T-cell (primary cell): ENCODE measurements around the gene IKBKG. TPM values are rescaled to one million over a fixed set of nuclear protein-coding genes. Genes with fewer than 3 reads are reported as not detected.

Source experiments
- ATAC-seq, 4 experiments: fragments of 200-7000 bp in 3 of 4; fragments of 150-1000 bp in 1 of 4; cut with Tn5 transposase; replicated peaks in 1 of 4; 1 replicate in 3 of 4; 2 replicates in 1 of 4; pipeline ENCODE4 v1.10.0; 2021; ENCODE audit warnings: moderate library complexity in 3 of 4, mild to moderate bottlenecking in 2 of 4, moderate number of reproducible peaks in 1 of 4
- CTCF ChIA-PET, 2 donors: fragments of 300-600 bp; sonication (Branson Sonifier 250); formaldehyde crosslinking; loops; one replicate each; lab custom pipeline; 2022; ENCODE audit warnings: antibody characterized with exemption in 2 of 2; lab: Charles Lee
- POLR2A ChIA-PET, 2 donors: fragments of 300-600 bp; sonication (Branson Sonifier 250); formaldehyde crosslinking; loops; one replicate each; lab custom pipeline; 2022; ENCODE audit warnings: antibody characterized with exemption in 2 of 2; lab: Charles Lee
- DNase-seq, 35 experiments: peaks; one replicate each; pipeline versions ENCODE4 v3.0.0 to v3.0.0-alpha.2; 2013 to 2023
- H3K27ac ChIP-seq: one replicate; pipeline ENCODE4 v1.5.1; 2013; ENCODE audit warnings: low read length
- H3K27me3 ChIP-seq, 2 experiments: replicated peaks in 1 of 2; 1 replicate in 1 of 2; 2 replicates in 1 of 2; pipeline versions ENCODE4 v1.6.1 to v1.7.0; 2013; ENCODE audit warnings: low read length in 1 of 2, mixed read lengths in 1 of 2; ENCODE audit not compliant: control insufficient read depth in 2 of 2, insufficient read depth in 2 of 2; ENCODE audit errors: extremely low read depth in 1 of 2
- H3K36me3 ChIP-seq, 2 donors: 1 replicate in 1 of 2; 2 replicates in 1 of 2; pipeline versions ENCODE4 v1.6.1 to v1.7.0; 2013; ENCODE audit warnings: low read length in 1 of 2; ENCODE audit not compliant: control insufficient read depth in 2 of 2, insufficient read depth in 1 of 2; ENCODE audit errors: extremely low read depth in 1 of 2
- H3K4me1 ChIP-seq, 2 experiments: 1 replicate in 1 of 2; 2 replicates in 1 of 2; pipeline versions ENCODE4 v1.6.1 to v1.7.0; 2013; ENCODE audit warnings: low read length in 2 of 2, mixed read lengths in 1 of 2; ENCODE audit not compliant: insufficient read depth in 2 of 2, control insufficient read depth in 1 of 2; ENCODE audit errors: extremely low read depth in 1 of 2
- H3K4me3 ChIP-seq, 2 donors: 1 replicate in 1 of 2; 2 replicates in 1 of 2; pipeline versions ENCODE4 v1.5.1 to v1.7.0; 2013; ENCODE audit warnings: mild to moderate bottlenecking in 2 of 2, low read length in 1 of 2, moderate library complexity in 1 of 2; ENCODE audit not compliant: control insufficient read depth in 1 of 2; ENCODE audit errors: extremely low read depth in 1 of 2
- H3K9me3 ChIP-seq: 2 replicates; pipeline ENCODE4 v1.7.0; 2013
- H3K27ac Mint-ChIP-seq, 2 donors: one replicate each; pipeline ENCODE4 v1.8.0; 2020 to 2021; ENCODE audit warnings: mild to moderate bottlenecking in 2 of 2, mixed read lengths in 2 of 2
- H3K27me3 Mint-ChIP-seq, 2 donors: one replicate each; pipeline ENCODE4 v1.8.0; 2021 to 2022; ENCODE audit warnings: mixed read lengths in 2 of 2
- H3K36me3 Mint-ChIP-seq: one replicate; pipeline ENCODE4 v1.8.0; 2021; ENCODE audit warnings: mixed read lengths
- H3K4me1 Mint-ChIP-seq, 3 donors: one replicate each; pipeline ENCODE4 v1.8.0; 2020 to 2022; ENCODE audit warnings: mixed read lengths in 3 of 3, mild to moderate bottlenecking in 1 of 3
- H3K4me3 Mint-ChIP-seq, 3 donors: one replicate each; pipeline ENCODE4 v1.8.0; 2020 to 2022; ENCODE audit warnings: mild to moderate bottlenecking in 3 of 3, mixed read lengths in 3 of 3, moderate library complexity in 3 of 3
- H3K9me3 Mint-ChIP-seq, 3 donors: one replicate each; pipeline ENCODE4 v1.8.0; 2020 to 2022; ENCODE audit warnings: mixed read lengths in 3 of 3
- WGBS: methylation state at CpG from one replicate; pipeline ENCODE4 v1.1.5; 2013; ENCODE audit warnings: missing lambda C conversion rate; ENCODE audit not compliant: insufficient coverage; 5-methylcytosine and 5-hydroxymethylcytosine counted together
- total RNA-seq, 35 experiments: library from RNA in 6 of 35; stranded (reverse) in 6 of 35; fragments of 120-200 nt in 1 of 35; gene quantifications; one replicate each; pipeline versions ENCODE4 v1.2.1 to v1.2.4 and lab custom pipeline; 2013 to 2026

IKBKG gene
- total RNA-seq, 5 donors from 2014 or later (not counting 1 experiment from before 2014, with no cell fraction given): 32.4 to 59.1 (median 54.0) TPM

- ChIA-PET POLR2A (no interaction called here), CTCF (no interaction called here)
- H3K27ac Mint-ChIP-seq: no peak overlapping the region
- H3K27me3 Mint-ChIP-seq: peaks cover 0 to 3% of the 10 kb centered on the region in 2 donors
- 95% methylated on average over 11 of the region's 37 CpGs for WGBS
- H3K4me1 Mint-ChIP-seq: peaks cover 9 to 12% (median 12%) of the 10 kb centered on the region in 3 donors
- Histone ChIP-seq H3K9me3 (no peaks in the 10 kb centered on the region), H3K27ac (no peak overlapping the region), H3K36me3 (peaks cover 4 to 27% of the 10 kb centered on the region in 2 donors), H3K4me1 (peaks cover 0 to 9% of the 10 kb centered on the region in 2 experiments), H3K4me3 (no peak overlapping the region), H3K27me3 (no peaks in the 10 kb centered on the region)
- H3K36me3 Mint-ChIP-seq: peaks cover 16% of the 10 kb centered on the region
- DNase-seq: no peak
- ATAC-seq: no peak
- no peak overlapping the region for H3K4me3 Mint-ChIP-seq
- peaks cover 0 to 2% (median 0%) of the 10 kb centered on the region in 3 donors for H3K9me3 Mint-ChIP-seq
These were observed 40.7 kb upstream of the IKBKG start for GRCh38 chrX:154506483-154507332.

GRCh38 chrX:154507673-154508383, 39.6 kb upstream of the IKBKG start:
- ChIA-PET POLR2A (interaction anchor here in 1 of 2 donors (0.7 kb wide), 1 partner anchor 291 kb away, joined by 4 read pairs; no protein-coding TSS in a partner anchor), CTCF (no interaction called here)
- Histone ChIP-seq H3K36me3 (peaks cover 4 to 27% of the 10 kb centered on the region in 2 donors), H3K27me3 (no peaks in the 10 kb centered on the region), H3K9me3 (no peaks in the 10 kb centered on the region), H3K4me3 (no peak overlapping the region), H3K4me1 (peaks cover 0 to 18% of the 10 kb centered on the region in 2 experiments), H3K27ac (no peak overlapping the region)
- DNase-seq (no peak), ATAC-seq (no peak)
- Mint-ChIP-seq H3K36me3 (peaks cover 16% of the 10 kb centered on the region), H3K9me3 (peaks cover 0 to 2% (median 0%) of the 10 kb centered on the region in 3 donors), H3K4me1 (peaks cover 13 to 17% (median 15%) of the 10 kb centered on the region in 3 donors), H3K27ac (no peak overlapping the region), H3K27me3 (peaks cover 0 to 3% of the 10 kb centered on the region in 2 donors), H3K4me3 (no peak overlapping the region)
- 84% methylated on average over 6 of the region's 24 CpGs for WGBS

GRCh38 chrX:154508384-154508745, 39.1 kb upstream of the IKBKG start:
- peaks cover 16% of the 10 kb centered on the region for H3K36me3 Mint-ChIP-seq
- H3K27ac ChIP-seq: no peak overlapping the region

GRCh38 chrX:154509455-154509854, 38.0 kb upstream of the IKBKG start:
- H3K36me3 ChIP-seq: peaks cover 4 to 27% of the 10 kb centered on the region in 2 donors
- ChIA-PET POLR2A (no interaction called here), CTCF (no interaction called here)
- H3K27ac Mint-ChIP-seq: no peak overlapping the region
- no peak overlapping the region for H3K4me3 ChIP-seq
- peaks cover 0 to 9% of the 10 kb centered on the region in 2 donors for H3K27me3 Mint-ChIP-seq
- no peak for ATAC-seq
- no peak for DNase-seq
- H3K27ac ChIP-seq: no peak overlapping the region
- H3K4me1 Mint-ChIP-seq: peaks cover 22 to 24% (median 23%) of the 10 kb centered on the region in 3 donors
- peaks cover 19% of the 10 kb centered on the region for H3K36me3 Mint-ChIP-seq
- H3K9me3 Mint-ChIP-seq: peaks cover 0 to 2% (median 0%) of the 10 kb centered on the region in 3 donors
- H3K4me1 ChIP-seq: peaks cover 0 to 26% of the 10 kb centered on the region in 2 experiments
- H3K9me3 ChIP-seq: no peaks in the 10 kb centered on the region
- no CpG with 5 or more reads among the region's 5 CpGs for WGBS
- no peaks in the 10 kb centered on the region for H3K27me3 ChIP-seq
- H3K4me3 Mint-ChIP-seq: no peak overlapping the region

More at GRCh38 chrX:154508384-154508745, 39.1 kb upstream of the IKBKG start:
- Histone ChIP-seq H3K36me3 (peaks cover 4 to 27% of the 10 kb centered on the region in 2 donors), H3K4me3 (no peak overlapping the region), H3K4me1 (peaks cover 0 to 21% of the 10 kb centered on the region in 2 experiments), H3K27me3 (no peaks in the 10 kb centered on the region), H3K9me3 (no peaks in the 10 kb centered on the region)
- ChIA-PET POLR2A (no interaction called here), CTCF (no interaction called here)
- H3K9me3 Mint-ChIP-seq: peaks cover 0 to 2% (median 0%) of the 10 kb centered on the region in 3 donors
- ATAC-seq: no peak
- H3K27me3 Mint-ChIP-seq: peaks cover 0 to 3% of the 10 kb centered on the region in 2 donors
- no peak overlapping the region for H3K4me3 Mint-ChIP-seq
- DNase-seq: no peak
- no peak overlapping the region for H3K27ac Mint-ChIP-seq
- WGBS: 97% methylated on average over 7 of the region's 13 CpGs
- peaks cover 15 to 17% (median 16%) of the 10 kb centered on the region in 3 donors for H3K4me1 Mint-ChIP-seq

- Histone ChIP-seq H3K27me3 (no peaks in the 10 kb centered on the region), H3K36me3 (peaks cover 4 to 15% of the 10 kb centered on the region in 2 donors), H3K9me3 (no peaks in the 10 kb centered on the region), H3K27ac (peak overlapping the region; percentile 71), H3K4me1 (peaks cover 0 to 39% of the 10 kb centered on the region in 2 experiments), H3K4me3 (no peak overlapping the region)
- Mint-ChIP-seq H3K4me3 (peak overlapping the region in 1 of 3 donors; percentile 56), H3K4me1 (peaks cover 33 to 36% (median 33%) of the 10 kb centered on the region in 3 donors), H3K36me3 (peaks cover 16% of the 10 kb centered on the region), H3K27ac (peak overlapping the region; percentile 82 to 87), H3K27me3 (peaks cover 0 to 9% of the 10 kb centered on the region in 2 donors), H3K9me3 (peaks cover 0 to 2% (median 0%) of the 10 kb centered on the region in 3 donors)
- no peak for ATAC-seq
- no peak for DNase-seq
- POLR2A ChIA-PET: no interaction called here
- CTCF ChIA-PET: no interaction called here
- WGBS: 40% methylated on average over 1 of the region's 12 CpGs
These were observed 35.7 kb upstream of the IKBKG start for GRCh38 chrX:154511761-154512160.

- Histone ChIP-seq H3K4me1 (peaks cover 0 to 45% of the 10 kb centered on the region in 2 experiments), H3K27ac (no peak overlapping the region), H3K36me3 (peaks cover 4 to 10% of the 10 kb centered on the region in 2 donors), H3K9me3 (no peaks in the 10 kb centered on the region), H3K27me3 (no peaks in the 10 kb centered on the region), H3K4me3 (no peak overlapping the region)
- Mint-ChIP-seq H3K27me3 (peaks cover 0 to 9% of the 10 kb centered on the region in 2 donors), H3K27ac (no peak overlapping the region), H3K9me3 (peaks cover 0 to 2% (median 0%) of the 10 kb centered on the region in 3 donors), H3K4me1 (peaks cover 33 to 36% (median 33%) of the 10 kb centered on the region in 3 donors), H3K4me3 (peak overlapping the region in 1 of 3 donors; percentile 49), H3K36me3 (peaks cover 16% of the 10 kb centered on the region)
- no peak for DNase-seq
- ATAC-seq: no peak
- ChIA-PET POLR2A (no interaction called here), CTCF (no interaction called here)
- no CpG with 5 or more reads among the region's 16 CpGs for WGBS
These were observed 34.4 kb upstream of the IKBKG start for GRCh38 chrX:154512879-154513553.
